DMS 273 treated with DMSO at 0.1 percent for 48 hours (cell line): ENCODE data around the gene CTSH.

ENCODE experiments used
- DNase-seq: peaks from one replicate; lab custom pipeline; 2025; lab: John Stamatoyannopoulos, UW

The CTSH gene

DNA sequence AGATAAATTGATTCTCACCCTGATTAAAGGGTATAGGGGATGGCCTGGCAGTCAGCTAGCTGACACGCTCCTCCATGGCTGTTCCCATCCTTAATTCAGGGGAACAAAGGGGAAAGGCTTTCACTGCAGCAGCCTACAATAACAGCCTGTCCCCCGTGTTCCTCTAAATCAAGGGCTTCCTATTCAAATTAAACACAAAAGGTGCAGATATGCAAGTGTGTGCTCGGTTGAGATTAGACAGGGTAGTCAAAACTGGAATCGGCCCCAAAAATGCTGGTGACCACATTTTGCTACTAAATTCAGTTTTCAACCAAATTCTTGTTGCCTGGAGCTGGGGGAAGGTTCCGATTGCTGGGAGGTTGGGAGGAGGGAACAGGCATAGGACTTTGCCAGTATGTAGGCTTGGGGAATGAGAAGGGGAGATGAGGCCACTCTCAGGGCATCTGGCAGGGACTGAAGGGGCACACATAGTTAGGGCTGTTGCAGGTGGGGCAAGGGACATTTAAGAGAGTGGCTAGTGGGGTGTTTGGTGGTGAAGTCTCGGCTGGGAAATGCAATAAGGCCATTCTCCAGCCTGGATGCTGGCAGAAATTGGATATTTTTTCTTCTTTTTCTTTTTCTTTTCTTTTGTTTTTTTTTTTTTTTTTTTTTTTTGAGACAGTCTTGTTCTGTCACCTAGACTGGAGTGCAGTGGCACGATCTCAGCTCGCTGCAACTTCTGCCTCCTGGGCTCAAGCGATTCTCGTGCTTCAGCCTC, 32.9 kb upstream of the CTSH start:
- DNase-seq: no peak

DNA sequence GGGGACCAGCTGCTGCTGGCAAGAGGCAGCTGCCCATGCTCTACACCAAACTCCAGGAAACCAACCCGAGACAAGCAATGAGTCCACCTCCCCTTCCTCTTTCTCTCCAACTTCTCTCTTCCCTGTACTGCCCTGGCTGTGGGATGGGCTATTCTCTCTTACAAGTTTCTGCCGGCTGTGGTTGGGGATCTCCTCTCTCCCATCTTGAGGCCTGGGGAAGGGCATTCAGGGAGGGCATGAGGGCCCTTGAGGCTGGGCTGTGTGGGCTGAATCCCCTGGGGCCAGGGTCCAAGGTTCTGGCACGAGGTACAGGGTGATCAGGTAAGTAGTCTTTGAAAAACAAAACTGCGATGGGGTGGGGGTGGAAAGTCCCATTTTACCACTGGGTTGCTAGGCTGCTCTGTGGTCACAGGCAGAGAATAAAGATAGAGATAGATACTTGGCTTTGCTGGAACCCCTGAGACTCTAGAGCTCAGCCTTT, 32.3 kb upstream of the CTSH start:
- no peak for DNase-seq

DNA sequence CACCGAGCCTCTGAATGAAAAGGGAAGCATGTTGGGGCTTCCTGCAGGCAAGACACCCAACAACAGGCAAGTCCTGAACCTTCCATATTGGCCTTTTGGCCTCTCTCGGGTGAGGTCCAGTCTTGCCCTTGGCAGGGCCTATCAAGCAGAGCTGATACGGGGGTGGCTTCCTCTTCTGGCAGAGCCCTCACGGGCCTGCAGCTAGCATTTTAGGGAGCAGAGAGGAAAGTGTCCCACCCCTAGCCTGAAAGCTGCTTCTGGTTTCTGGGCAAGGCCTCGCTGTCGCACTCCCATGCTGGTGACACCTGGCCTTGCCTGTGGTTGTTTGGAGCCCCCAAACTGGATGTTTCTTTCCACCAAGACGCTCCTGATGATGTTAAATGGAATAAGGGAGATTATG, 31.8 kb upstream of the CTSH start:
- no peak for DNase-seq

DNA sequence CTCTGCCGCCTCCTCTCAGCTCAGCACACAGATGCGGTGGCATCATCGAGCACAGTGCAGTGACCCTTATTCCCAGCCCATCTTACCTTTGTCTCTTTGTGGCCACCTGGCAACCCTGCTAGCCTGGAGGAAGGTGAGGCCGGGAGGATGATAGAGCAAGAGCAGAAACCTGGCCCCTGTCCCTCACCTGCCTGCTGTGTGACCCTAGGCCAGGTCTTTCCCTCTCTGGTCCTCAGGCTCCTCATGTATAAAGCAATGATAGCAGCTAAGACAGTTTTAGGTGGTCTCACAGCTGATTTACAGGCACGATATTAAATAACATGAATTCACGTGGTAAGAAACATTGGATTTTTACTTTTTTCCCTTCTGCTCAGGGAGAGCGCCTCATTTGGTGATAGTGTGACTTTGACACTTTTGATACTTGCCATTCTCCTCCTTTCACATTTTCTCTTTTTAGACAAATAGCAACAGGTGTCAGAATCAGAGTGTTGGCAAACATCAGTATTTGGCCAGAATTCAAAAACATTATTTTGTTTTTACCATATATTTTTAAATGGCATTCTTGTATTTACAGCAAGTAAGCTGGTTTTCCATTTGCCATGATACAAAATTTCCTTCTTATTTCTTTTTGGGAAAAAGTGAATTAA, 29.5 kb upstream of the CTSH start:
- DNase-seq: no peak

DNA sequence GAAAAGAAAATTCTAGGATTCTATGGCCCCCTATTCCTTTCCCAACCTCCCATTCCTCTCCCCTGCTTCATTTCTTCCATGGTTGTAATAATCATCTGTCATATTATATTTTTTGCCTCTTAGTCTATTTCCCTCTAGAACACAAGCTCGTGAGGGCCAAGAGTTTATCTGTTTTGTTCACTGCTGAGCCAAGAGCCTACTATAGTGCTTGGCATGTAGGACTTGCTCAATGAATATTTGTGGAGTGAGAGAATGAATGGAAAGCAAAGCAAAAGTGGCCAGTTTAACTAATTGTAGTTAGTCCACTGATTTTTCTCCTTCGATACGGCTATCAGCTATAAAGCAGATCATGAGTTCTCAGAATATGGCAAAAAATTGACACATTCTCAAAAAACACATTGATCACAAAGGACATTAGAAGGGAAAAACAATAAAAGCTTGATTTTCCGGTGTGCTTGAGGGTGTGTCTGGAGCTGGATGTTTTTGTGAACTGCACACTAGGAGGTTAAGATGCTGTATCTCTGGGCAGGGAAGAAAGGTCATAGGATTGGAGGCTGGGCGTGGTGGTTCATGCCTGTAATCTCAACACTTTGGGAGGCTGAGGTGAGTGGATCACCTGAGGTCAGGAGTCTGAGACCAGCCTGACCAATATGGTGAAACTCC, 25.0 kb upstream of the CTSH start:
- no peak for DNase-seq

DNA sequence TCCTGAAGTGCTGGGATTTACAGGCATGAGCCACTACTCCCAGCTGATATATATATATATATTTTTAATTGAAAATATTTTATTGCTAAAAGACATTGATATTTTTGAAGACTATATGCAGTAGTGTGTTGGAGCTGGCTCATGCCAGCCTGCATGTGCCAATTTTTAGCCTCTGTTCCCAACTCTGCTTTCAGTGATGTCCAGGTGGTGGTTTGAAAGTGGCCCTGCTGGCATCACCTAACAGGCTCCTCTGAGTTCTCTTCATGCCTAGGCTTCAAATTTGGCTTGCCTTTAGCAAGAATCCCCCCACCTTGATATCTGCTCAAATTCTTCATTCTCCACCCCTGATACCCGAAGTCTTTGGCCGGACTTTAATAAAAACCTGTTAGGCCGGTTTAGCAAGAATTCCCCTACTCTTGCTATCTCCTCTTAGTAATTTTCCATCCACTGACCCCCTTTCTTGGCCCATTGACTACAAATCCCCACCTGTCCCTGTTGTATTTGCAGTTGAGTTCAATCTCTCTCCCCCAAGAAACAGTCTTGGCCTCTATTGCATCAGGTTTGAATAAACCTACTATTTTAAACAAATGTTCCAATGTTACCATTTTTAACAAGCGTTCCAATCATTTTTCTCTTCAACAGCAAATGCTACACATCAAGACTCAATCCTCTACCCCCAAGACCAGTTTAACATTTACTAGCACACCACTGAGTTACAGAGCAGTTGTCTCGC, 23.9 kb upstream of the CTSH start:
- no peak for DNase-seq

DNA sequence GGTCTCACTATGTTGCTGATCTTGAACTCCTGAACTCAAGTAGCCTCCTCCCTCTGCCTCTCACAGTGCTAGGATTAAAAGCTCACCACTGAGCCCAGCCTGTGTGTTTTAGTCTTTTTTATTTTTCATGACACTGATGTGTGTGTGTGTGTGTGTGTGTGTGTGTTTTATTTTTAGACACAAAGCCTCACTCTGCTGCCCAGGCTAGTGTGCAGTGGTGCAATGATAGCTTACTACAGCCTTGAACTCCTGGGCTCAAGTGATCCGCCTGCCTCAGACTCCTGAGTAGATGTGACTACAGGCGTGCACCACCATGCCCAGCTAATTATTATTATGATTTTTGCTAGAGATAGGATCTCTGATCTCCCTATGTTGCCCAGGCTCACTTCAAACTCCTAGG, 23.3 kb upstream of the CTSH start:
- DNase-seq: no peak

DNA sequence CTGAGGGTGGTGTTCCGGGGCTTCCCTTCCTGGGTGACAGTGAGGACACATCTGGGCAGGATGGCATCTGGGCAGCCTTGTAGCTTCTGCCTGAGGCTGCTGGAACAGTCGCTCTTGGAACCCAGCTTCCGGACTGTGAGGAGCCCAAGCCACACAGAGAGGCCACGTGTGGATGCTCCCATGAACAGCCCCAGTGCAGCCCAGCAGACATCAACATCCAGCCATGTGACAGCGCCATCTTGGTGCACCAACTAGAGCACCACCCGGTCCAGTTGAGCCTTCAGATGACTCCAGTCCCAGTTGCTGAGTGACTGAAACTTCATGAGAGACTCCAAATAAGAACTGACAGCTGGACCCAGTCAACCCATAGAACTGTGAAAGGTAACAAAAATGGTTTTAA, 15.5 kb upstream of the CTSH start:
- DNase-seq: no peak

DNA sequence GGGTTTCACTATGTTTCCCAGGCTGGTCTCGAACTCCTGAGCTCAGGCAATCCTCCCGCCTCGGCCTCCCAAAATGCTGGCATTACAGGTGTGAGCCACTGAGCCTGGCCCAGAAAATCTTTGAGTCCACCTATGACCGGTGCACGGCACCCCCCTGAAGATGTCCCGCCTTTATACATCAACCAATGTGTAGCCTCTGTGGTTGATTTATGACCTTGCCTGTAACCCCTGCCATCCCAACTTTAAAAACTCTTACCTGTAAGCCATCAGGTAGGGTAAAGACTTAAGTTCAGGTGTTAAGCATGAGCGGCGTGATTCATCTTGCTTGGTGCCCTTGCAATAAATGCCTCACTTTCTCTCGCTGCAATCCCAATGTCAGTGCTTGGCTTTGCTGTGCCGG, 14.5 kb upstream of the CTSH start:
- no peak for DNase-seq

DNA sequence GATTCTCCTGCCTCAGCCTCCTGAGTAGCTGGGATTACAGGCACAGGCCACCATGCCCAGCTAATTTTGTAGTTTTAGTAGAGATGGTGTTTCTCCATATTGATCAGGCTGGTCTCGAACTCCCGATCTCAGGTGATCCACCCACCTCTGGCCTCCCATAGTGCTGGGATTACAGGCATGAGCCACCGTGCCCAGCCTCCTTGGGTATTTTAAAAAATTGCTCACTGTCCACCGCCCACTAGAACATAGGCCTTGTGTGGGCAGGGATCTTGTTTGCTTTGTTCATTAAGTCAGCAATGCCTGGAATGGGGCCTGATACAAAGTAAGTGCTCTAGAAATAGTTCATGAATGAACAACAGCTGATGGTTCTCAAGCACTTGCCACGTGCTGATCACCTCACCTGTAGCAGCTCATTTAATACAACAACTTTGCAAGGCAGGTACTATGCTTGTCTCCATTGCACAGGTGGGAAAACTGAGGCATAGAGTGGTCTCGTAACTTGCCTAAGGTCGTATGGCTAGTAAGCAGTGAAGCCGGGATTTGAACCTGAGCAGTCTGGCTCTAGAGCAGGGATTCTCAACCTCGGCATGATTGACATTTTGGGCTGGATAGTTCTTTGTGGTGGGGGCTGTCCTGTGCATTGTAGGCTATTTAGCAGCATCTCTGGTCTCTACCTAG, 12.7 kb upstream of the CTSH start:
- no peak for DNase-seq

DNA sequence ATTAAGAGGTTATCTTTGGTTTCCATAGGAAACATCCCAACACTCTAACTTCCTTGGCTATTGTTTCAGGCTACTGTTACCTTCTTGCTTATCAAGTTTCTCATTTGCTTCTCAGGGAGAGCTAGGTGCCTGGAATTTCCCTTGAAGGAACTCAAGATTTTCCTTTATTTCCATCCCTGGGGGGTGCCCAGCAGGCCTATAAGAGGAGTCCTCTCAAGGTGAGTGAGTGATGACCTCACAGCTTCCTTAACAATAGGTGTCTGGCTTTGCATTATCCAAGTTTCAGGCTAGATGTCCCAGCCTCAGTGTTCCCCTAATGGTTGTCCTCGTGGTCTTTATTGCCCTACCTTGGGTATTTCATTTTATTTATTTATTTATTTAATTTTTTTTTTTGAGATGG, 12.1 kb upstream of the CTSH start:
- no peak for DNase-seq

DNA sequence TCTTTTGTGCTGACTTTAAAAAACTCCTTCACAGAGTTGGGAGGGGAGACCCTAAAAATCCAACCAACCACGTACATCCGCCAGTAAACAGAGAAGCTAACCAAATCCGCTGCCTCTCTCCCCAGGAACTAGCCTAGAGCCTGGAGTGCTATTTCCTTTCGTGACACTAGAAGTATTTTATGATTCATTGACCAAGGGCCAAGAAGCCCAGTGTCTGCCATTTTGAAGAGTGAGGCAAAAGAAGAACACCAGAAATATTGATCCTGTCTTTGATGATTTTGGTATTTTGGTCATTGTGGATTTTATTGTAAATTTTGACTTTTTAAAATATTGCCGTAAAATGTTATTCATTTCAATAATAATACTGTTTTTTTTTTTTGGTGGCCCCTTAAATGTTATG, 10.5 kb upstream of the CTSH start:
- DNase-seq: no peak

DNA sequence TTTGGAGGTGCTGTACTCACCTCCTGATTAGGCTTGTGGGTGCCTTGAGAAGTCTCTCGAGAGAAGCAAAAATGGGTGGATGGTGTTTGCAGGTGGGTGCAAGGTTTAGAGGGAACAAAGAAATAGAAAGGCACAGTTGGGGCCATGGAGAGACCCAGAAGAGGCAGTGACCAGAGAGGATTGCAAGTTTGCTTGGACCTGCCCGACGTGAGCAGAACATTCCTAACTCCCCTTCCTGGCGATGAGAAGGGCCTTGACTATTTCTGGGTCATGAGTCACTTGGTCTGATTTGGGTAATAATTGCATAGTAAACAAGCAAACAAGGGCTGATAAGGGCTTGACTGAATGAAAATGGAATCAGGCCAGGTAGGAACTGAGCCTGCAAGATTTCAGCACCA, 7.0 kb upstream of the CTSH start:
- no peak for DNase-seq

DNA sequence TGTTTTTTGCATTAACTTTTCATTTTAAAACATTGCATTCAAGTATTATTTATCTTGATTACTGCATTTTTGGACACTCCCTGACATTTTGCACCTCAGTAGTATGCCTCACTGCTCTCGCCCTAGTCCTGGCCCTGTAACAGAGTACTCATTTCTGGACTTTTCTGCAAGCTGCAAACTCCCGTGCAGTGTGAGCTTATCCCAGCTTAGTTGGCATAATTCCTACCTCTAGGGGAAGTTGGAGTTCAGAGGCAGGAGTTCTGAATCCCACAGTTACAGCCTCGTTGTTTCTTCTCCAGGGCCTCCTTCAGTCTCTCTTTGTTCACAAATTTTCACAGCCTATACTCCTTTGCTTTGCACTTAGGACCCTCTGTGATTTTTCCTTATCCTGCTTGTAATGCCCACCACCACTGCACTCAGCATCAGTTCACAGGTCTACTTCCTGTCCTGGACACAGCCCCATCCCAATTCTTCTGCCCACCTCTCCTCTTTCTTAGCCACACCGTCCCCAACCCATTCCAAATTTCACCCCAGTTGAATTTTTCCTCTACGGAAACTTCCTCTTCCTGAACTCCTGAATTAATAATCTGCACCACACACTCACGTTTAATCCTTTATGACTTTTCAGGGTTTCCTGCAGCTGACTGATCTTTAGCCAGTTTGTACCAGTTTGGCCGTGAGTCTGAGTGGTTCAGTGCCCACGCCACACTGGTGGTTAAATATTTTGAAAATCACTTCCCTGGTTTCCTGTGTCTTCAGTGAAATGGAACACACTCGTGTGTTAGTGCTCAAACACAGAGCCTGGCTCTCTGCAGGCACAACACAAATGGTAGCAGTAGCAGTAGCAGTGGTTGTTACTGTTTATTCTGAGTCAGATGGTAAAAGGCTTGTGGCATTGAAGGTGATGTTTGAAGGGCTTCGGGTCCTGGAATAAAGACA, 6.3 kb upstream of the CTSH start:
- DNase-seq: no peak

DNA sequence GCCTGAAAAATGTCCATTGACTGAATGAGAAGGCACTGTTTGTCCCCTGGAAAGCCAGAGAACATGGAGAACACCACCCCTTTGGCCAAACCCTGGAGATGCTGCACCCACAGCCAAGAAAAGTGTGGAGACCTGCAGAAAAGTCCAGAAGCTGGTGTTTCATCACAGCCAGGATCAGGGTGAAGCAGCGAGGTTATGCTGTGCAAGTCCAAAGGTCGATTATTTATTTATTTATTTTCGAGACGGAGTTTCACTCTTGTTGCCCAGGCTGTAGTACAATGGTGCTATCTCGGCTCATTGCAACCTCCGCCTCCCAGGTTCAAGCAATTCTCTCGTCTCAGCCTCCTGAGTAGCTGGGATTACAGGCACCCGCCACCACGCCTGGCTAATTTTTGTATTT, 5.5 kb upstream of the CTSH start:
- DNase-seq: no peak

DNA sequence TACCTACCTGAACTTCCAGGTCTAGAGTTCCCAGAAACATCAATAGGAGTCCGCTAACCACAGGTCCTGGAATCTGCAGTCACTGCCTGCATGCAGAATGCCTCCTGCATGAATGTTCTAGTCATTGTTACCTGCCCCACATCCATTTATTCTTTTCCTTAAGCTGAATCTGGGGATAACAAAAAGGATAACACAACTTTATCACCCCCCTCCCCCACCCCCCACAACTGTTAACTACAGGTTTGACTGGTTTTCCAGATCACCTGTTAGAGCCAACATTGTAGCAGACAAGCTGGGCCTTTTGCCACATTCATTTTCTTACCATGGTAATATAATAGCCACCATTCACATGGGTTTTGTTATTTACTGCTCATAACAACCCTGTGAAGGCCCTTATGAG, 4.6 kb upstream of the CTSH start:
- no peak for DNase-seq

DNA sequence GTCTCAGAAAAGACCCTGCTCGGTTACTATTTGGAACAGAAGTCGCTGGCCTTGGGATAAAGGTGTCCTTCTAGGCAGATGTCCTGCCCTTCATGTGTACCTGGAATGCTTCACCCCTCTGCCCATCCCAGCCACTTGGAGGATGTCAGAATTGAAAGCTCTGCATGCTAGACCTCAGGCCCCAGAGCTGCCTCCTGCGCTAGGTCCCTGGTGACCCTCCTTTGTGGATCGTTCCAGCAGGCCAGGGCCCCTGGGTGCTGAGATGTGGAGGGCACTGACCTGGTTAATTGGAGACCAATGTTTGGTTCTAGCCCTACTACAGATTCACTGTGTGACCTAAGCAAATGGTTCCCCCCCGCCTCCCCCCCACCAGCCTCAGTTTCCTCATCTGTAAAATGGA, 2.7 kb upstream of the CTSH start:
- no peak for DNase-seq

DNA sequence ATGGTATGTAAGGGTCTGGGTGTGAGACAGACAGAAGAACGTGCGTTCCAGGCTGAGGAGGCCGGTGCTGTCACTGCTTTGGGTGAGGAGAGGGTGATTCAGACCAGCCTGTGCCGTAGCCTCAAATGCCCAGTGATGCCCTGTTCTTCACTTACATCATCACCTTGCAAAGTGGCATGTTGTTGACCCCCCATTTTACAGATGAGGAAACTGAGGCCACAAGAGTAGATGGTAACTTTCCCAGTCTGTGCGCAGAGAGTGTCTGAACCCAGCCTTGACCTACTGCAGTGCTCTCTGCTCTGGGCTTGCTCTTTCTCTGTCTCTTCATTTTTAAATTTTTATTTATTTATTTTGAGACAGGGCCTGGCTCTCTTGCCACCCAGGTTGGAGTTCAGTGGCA, 1.6 kb upstream of the CTSH start:
- no peak for DNase-seq

DNA sequence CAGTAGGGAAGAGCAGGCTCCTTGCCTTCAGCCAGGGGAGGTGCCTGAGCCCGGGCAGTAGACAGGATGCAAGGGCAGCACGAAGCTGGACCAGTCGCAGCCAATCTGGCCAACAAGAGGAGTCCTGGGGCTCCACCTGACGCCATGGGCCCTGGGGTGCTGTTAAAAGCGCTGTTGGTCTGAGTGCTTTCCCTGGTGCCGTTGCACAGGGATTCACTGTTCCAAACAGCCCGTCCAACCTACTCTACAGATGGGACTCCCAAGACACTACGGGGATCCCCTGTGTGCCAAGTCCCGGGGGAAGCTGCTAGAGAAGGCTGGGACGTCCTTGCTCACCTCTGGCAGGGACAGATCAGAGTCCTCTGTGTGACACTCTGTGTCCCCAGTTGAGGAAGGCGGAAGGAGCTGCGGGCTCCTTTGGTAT, 632 bp downstream of the CTSH start:
- DNase-seq: no peak

DNA sequence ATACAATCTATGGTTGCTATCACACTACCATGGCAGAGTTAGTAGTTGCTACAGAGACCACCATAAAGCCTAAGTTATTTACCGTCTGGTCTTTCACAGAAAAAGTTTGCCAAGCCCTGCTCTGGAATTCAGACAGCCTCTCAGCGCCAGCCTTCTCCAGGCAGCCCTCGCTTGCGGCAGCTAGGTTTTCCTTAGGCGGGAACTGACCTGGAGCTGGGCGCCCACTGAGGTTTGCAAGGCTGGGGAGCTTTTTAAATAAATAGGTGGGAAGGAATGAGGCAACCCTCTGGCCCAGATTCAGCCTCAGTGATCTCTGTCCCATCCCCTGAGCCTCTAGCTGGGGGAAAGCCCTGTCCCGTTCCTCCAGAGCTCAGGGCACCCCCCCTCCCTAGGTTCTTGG, 1.2 kb downstream of the CTSH start:
- DNase-seq: no peak

DNA sequence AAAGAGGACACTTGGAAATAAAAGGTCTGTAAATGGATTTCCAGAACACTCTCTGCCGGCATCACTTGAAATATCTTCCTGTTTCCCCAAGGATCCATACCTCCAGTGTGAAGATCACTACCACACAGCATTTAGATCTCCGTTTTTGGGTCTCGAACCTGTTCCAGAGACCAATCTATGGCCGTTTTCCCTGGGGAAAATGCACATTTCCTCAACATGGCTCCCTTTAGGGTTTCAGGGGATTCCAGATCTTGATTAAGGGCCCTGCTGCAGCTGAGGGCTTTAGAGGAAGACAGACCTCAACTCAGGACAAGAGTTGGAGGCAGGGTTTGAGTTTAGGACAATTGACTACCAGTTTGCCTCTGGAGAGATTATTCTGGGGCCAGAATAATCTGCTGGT, 2.1 kb downstream of the CTSH start:
- no peak for DNase-seq
